Measurements from ENCODE around the gene CENPW. TPM values are rescaled to one million over a fixed set of nuclear protein-coding genes. Genes with fewer than 3 reads are reported as not detected.

CENPW gene
- total RNA-seq, 1 donor from 2014 or later: 1.2 TPM

DNA sequence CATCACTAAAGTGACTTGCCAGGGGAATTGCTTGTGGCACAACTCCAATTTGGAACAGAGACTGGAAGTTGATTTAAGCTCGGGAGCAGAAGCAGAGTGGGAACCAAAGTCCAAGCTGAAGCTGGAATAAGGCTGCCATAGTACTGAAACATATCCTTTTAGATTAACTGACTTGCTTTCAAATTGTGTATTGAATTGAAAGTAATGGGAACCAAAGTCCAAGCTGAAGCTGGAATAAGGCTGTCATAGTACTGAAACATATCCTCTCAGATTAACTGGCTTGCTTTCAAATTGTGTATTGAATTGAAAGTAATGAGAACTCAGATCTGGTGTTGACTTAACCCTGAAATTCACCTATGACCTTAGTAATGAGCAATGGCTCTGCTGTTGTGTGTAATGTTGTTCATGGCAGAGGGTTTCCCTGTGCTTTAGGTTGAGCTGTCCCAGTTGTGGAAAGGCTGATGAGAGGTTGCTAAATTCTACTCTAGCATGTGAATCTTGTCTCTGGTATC, 40.2 kb downstream of the CENPW start:
- intact Hi-C loops (cut with micrococcal nuclease): no loop called here
- H3K4me1 ChIP-seq: no peaks in the 10 kb centered on the region
- peaks cover 34% of the 10 kb centered on the region for H3K9me3 ChIP-seq (replicated peaks)
- H3K27ac ChIP-seq (replicated peaks): no peak overlapping the region
- H3K27me3 ChIP-seq (ENCODE audit: low read depth): no peaks in the 10 kb centered on the region
- H3K4me3 ChIP-seq: no peak overlapping the region
- no peak for DNase-seq
- TF ChIP-seq, protein P1, sequence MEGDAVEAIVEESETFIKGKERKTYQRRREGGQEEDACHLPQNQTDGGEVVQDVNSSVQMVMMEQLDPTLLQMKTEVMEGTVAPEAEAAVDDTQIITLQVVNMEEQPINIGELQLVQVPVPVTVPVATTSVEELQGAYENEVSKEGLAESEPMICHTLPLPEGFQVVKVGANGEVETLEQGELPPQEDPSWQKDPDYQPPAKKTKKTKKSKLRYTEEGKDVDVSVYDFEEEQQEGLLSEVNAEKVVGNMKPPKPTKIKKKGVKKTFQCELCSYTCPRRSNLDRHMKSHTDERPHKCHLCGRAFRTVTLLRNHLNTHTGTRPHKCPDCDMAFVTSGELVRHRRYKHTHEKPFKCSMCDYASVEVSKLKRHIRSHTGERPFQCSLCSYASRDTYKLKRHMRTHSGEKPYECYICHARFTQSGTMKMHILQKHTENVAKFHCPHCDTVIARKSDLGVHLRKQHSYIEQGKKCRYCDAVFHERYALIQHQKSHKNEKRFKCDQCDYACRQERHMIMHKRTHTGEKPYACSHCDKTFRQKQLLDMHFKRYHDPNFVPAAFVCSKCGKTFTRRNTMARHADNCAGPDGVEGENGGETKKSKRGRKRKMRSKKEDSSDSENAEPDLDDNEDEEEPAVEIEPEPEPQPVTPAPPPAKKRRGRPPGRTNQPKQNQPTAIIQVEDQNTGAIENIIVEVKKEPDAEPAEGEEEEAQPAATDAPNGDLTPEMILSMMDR (IDR thresholded peaks at IDR 0.05; ENCODE audit: borderline replicate concordance): no peak
- H3K36me3 ChIP-seq: no peaks in the 10 kb centered on the region

DNA sequence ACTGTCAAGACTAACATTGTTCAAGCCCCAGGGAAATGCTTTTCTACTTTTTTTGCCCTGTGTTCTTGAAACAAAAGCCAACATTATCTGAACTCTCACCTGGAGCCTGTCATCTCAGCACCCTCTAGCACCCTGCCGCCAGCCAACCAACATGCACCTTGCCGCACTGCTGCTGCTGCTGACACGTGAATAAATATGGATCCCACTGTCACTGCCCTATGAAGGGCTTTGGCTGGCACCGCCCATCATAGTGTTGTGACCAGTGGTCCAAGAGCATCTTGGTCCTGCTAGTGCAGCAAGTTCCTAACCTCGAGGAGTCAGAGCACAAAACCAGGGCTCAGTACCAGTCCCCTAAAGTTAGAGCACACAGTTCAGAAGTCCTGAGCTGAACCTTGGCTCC, 41.6 kb downstream of the CENPW start:
- Histone ChIP-seq H3K36me3 (no peaks in the 10 kb centered on the region), H3K27me3 (ENCODE audit: low read depth) (no peaks in the 10 kb centered on the region), H3K9me3 (replicated peaks) (peaks cover 38% of the 10 kb centered on the region), H3K27ac (replicated peaks) (no peak overlapping the region), H3K4me1 (no peaks in the 10 kb centered on the region), H3K4me3 (no peak overlapping the region)
- TF ChIP-seq, protein P1 (IDR thresholded peaks at IDR 0.05; ENCODE audit: borderline replicate concordance): no peak
- no peak for DNase-seq
- intact Hi-C loops (cut with micrococcal nuclease): no loop called here

DNA sequence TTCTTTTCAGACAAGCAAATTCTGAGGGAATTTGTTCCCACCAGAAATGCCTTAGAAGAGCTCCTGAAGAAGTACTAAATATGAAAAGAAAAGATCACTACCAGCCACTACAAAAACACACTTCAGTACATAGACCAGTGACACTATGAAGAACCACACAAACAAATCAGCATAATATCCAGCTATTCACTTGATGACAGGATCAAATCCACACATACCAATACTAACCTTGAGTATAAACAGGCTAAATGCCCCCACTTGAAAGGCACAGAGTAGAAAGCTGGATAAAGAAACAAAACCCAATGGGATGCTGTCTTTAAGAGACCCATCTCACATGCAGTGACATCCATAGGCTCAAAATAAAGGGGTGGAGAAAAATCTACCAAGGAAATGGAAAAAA, 43.3 kb downstream of the CENPW start:
- intact Hi-C loops (cut with micrococcal nuclease): no loop called here
- H3K27ac ChIP-seq (replicated peaks): no peak overlapping the region

GRCh38 chr6:126385536-126385935, 45.6 kb downstream of the CENPW start:
- DNase-seq: no peak
- Histone ChIP-seq H3K27me3 (ENCODE audit: low read depth) (no peaks in the 10 kb centered on the region), H3K27ac (replicated peaks) (no peak overlapping the region), H3K4me3 (no peak overlapping the region), H3K4me1 (no peaks in the 10 kb centered on the region), H3K36me3 (no peaks in the 10 kb centered on the region), H3K9me3 (replicated peaks) (peaks cover 38% of the 10 kb centered on the region)
- intact Hi-C loops (cut with micrococcal nuclease): no loop called here
- TF ChIP-seq, protein P1 (IDR thresholded peaks at IDR 0.05; ENCODE audit: borderline replicate concordance): no peak

More for the DNA sequence above, 43.3 kb downstream of the CENPW start:
- H3K4me1 ChIP-seq: no peaks in the 10 kb centered on the region
- no peak for DNase-seq
- H3K36me3 ChIP-seq: no peaks in the 10 kb centered on the region
- TF ChIP-seq, protein P1 (IDR thresholded peaks at IDR 0.05; ENCODE audit: borderline replicate concordance): no peak
- no peak overlapping the region for H3K4me3 ChIP-seq
- no peaks in the 10 kb centered on the region for H3K27me3 ChIP-seq (ENCODE audit: low read depth)
- H3K9me3 ChIP-seq (replicated peaks): peaks cover 38% of the 10 kb centered on the region

DNA sequence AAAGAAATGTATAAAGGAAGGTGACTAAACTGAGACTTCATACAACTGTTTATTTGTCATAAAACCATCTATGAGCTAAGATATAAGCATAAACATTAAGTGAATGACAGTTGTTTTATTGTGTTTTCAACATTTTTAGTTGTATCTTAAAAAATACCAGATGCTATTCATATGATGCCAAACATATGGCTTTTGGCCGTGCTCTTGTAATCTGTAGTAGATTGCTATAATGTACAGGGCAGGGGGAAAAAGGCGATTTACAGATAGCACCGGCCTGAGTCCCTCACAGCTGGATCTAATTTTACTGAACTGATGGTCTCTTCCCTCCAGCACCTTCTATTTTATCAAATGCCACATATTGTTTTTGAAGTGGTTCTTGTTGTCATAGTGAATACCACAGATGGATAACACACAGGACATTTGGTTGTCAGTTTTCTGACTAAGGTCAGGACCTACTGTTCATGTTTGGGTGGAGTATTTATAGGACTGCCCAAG, 48.2 kb downstream of the CENPW start:
- intact Hi-C loops (cut with micrococcal nuclease): no loop called here

More for the DNA sequence above, 48.2 kb downstream of the CENPW start:
- DNase-seq: no peak
- TF ChIP-seq, protein P1 (IDR thresholded peaks at IDR 0.05; ENCODE audit: borderline replicate concordance): no peak
- no peaks in the 10 kb centered on the region for H3K36me3 ChIP-seq
- no peaks in the 10 kb centered on the region for H3K27me3 ChIP-seq (ENCODE audit: low read depth)
- no peak overlapping the region for H3K27ac ChIP-seq (replicated peaks)
- no peaks in the 10 kb centered on the region for H3K4me1 ChIP-seq
- H3K4me3 ChIP-seq: no peak overlapping the region
- H3K9me3 ChIP-seq (replicated peaks): peaks cover 33% of the 10 kb centered on the region
